Hepatocyte (in vitro differentiated cells): Measurements from ENCODE around the gene EPGN. TPM values are rescaled to one million over a fixed set of nuclear protein-coding genes. Genes with fewer than 3 reads are reported as not detected.

Experiments used
- polyA plus RNA-seq: library from polyadenylated mRNA; unstranded; fragments of >200 nt; fragmentation: Nextera tagmentation; extraction: Ambion mirVana; gene quantifications from 2 replicates; pipeline ENCODE4 v1.2.1, GENCODE V29; 2016
- total RNA-seq: library from RNA; depleted of rRNA; stranded (reverse); fragments of >200 nt; gene quantifications from 2 replicates; pipeline ENCODE4 v1.2.3, GENCODE V29; 2014

Gene EPGN
- total and polyA plus RNA-seq, 2 experiments from 2014 or later, result 0.24 to 1.2 TPM

Other genes with a start within 250 kb of the EPGN start
- gene CXCL2, start 209.3 kb upstream of the EPGN start, total RNA-seq, result 105 and 137 TPM in 2 replicates
- gene CXCL2, start 209.3 kb upstream of the EPGN start, polyA plus RNA-seq, result 284 and 334 TPM in 2 replicates
- 29.4 and 32.0 TPM in 2 replicates for gene MTHFD2L, start 150.4 kb upstream of the EPGN start, total RNA-seq
- gene MTHFD2L, start 150.4 kb upstream of the EPGN start, polyA plus RNA-seq, result 20.0 and 26.3 TPM in 2 replicates
- 18.9 and 28.3 TPM in 2 replicates for gene EREG, start 56.7 kb downstream of the EPGN start, total RNA-seq
- gene EREG, start 56.7 kb downstream of the EPGN start, polyA plus RNA-seq, result 4.5 and 5.7 TPM in 2 replicates
- gene AREG, start 136.7 kb downstream of the EPGN start, total RNA-seq, result 116 and 128 TPM in 2 replicates
- gene AREG, start 136.7 kb downstream of the EPGN start, polyA plus RNA-seq, result 129 and 135 TPM in 2 replicates